ENCODE results near the gene HOXA13. TPM values are rescaled to one million over a fixed set of nuclear protein-coding genes. Genes with fewer than 3 reads are reported as not detected.

The HOXA13 gene
- total and polyA plus RNA-seq, 4 donors, result 0.02 TPM; not detected in 3

DNA sequence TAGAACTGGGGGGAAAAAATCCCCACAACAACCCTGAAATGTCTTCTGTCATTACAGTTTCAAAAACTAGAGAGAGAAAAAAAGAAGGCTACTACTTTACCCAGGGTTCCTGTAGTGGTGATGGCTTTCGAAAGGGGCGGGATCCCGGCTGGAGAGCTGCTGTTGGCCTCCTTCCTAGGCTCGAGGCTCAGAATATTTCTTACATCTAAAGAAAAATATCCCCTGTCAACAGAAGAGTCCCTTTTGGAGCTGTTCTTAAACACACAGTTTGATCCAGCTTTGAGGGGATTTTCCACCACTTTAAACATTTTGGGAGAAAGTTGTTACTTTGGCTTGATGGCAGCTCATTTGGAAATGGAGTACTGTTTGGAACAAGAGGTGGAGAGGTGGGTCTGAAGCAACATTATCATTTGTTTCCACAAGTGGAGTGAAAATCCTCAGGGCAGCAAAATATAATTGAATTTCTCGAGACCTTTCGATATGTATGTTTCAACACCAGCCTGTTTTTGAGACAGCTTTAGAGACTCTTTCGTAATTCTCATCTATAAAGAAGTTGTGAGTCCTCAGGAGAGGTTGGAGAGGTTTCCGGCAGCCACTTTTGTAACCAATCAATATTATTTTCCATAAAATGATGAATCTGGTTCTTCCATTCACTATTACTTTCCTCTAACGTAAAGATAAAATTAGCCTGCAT lies 5.1 kb downstream of the HOXA13 start (continued):
- TF ChIP-seq, protein P1, sequence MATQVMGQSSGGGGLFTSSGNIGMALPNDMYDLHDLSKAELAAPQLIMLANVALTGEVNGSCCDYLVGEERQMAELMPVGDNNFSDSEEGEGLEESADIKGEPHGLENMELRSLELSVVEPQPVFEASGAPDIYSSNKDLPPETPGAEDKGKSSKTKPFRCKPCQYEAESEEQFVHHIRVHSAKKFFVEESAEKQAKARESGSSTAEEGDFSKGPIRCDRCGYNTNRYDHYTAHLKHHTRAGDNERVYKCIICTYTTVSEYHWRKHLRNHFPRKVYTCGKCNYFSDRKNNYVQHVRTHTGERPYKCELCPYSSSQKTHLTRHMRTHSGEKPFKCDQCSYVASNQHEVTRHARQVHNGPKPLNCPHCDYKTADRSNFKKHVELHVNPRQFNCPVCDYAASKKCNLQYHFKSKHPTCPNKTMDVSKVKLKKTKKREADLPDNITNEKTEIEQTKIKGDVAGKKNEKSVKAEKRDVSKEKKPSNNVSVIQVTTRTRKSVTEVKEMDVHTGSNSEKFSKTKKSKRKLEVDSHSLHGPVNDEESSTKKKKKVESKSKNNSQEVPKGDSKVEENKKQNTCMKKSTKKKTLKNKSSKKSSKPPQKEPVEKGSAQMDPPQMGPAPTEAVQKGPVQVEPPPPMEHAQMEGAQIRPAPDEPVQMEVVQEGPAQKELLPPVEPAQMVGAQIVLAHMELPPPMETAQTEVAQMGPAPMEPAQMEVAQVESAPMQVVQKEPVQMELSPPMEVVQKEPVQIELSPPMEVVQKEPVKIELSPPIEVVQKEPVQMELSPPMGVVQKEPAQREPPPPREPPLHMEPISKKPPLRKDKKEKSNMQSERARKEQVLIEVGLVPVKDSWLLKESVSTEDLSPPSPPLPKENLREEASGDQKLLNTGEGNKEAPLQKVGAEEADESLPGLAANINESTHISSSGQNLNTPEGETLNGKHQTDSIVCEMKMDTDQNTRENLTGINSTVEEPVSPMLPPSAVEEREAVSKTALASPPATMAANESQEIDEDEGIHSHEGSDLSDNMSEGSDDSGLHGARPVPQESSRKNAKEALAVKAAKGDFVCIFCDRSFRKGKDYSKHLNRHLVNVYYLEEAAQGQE (IDR thresholded peaks at IDR 0.05), result no peak

- 24% methylated on average over 2 of the region's 2 CpGs for WGBS
- Histone ChIP-seq H3K4me1 (ENCODE audit: control insufficient read depth in 4 of 4, insufficient read depth in 4 of 4, low read length in 3 of 4) (peaks cover 8 to 21% (median 14%) of the 10 kb centered on the region in 4 donors), H3K9me3 (ENCODE audit: control insufficient read depth in 4 of 4, low read length in 3 of 4) (peaks cover 0 to 7% (median under 1%) of the 10 kb centered on the region in 4 donors), H3K27me3 (ENCODE audit: control insufficient read depth in 4 of 4, insufficient read depth in 4 of 4, low read length in 3 of 4) (peaks cover 4 to 53% (median 28%) of the 10 kb centered on the region in 4 donors), H3K27ac (ENCODE audit: low read depth in 1 of 2, low read length in 2 of 2) (no peak overlapping the region), H3K36me3 (ENCODE audit: control insufficient read depth in 4 of 4, insufficient read depth in 3 of 4, low read depth in 1 of 4, low read length in 3 of 4) (no peaks in the 10 kb centered on the region), H3K9ac (ENCODE audit: low read depth in 1 of 2, low read length in 2 of 2) (no peak overlapping the region), H3K4me3 (ENCODE audit: low read depth in 1 of 3, low read length in 3 of 3) (no peak overlapping the region)
- no peak for DNase-seq (ENCODE audit: low spot score)
- TF ChIP-seq EGR1 (IDR thresholded peaks at IDR 0.05; ENCODE audit: low read depth in 2 of 2) (no peak), ZBTB33 (IDR thresholded peaks at IDR 0.05) (no peak), SP1 (IDR thresholded peaks at IDR 0.05) (no peak), JUND (IDR thresholded peaks at IDR 0.05) (no peak), HNF4G (IDR thresholded peaks at IDR 0.05) (no peak), FOXA2 (IDR thresholded peaks at IDR 0.05) (no peak), HNF4A (conservative IDR thresholded peaks at IDR 0.05) (no peak), RXRA (IDR thresholded peaks at IDR 0.05) (no peak), CTCF (IDR thresholded peaks at IDR 0.05; ENCODE audit: low read depth, low read length, missing input control) (no peak), FOXA1 (IDR thresholded peaks at IDR 0.05) (no peak), GABPA (IDR thresholded peaks at IDR 0.05 in 1 of 2, conservative IDR thresholded peaks at IDR 0.05 in 1 of 2) (no peak), RAD21 (IDR thresholded peaks at IDR 0.05) (no peak), NR2F2 (IDR thresholded peaks at IDR 0.05) (no peak), ATF3 (IDR thresholded peaks at IDR 0.05) (no peak), TAF1 (conservative IDR thresholded peaks at IDR 0.05) (no peak), YY1 (IDR thresholded peaks at IDR 0.05) (no peak)
- TF ChIP-seq, protein P2, sequence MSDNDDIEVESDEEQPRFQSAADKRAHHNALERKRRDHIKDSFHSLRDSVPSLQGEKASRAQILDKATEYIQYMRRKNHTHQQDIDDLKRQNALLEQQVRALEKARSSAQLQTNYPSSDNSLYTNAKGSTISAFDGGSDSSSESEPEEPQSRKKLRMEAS (IDR thresholded peaks at IDR 0.05), result no peak
- TF ChIP-seq, protein P1 (IDR thresholded peaks at IDR 0.05), result no peak
Measured at GRCh38 chr7:27194002-27194352, 5.9 kb downstream of the HOXA13 start.

All from liver (tissue), 9 donors.